Motor neuron (in vitro differentiated cells): ENCODE measurements around the gene MDN1. TPM values are rescaled to one million over a fixed set of nuclear protein-coding genes. Genes with fewer than 3 reads are reported as not detected.
"Not testable (repeated sequence)": the region's sequence is repeated elsewhere in the genome, so short reads cannot be mapped to it uniquely, and the experiment has no call there.

Experiments
- ATAC-seq, 8 experiments: fragments of 200-7000 bp; cut with Tn5 transposase; replicated peaks in 6 of 8; 2 replicates each; pipeline ENCODE4 v1.8.0; 2021; ENCODE audit warnings: mild to moderate bottlenecking in 8 of 8, moderate library complexity in 8 of 8
- H3K27ac ChIP-seq, 2 donors: fragments of 250-450 bp; sonication (Bioruptor Pico); 2 replicates each; pipeline ENCODE4 v1.9.0; 2021; ENCODE audit warnings: antibody characterized with exemption in 2 of 2, mild to moderate bottlenecking in 2 of 2, moderate library complexity in 1 of 2
- H3K4me1 ChIP-seq, 2 donors: fragments of 250-450 bp; sonication (Bioruptor Pico); replicated peaks in 1 of 2; 2 replicates each; pipeline ENCODE4 v1.6.1; 2021; ENCODE audit warnings: antibody characterized with exemption in 2 of 2, mild to moderate bottlenecking in 2 of 2, moderate library complexity in 1 of 2
- H3K4me3 ChIP-seq, 5 donors: fragments of 250-450 bp; sonication (Bioruptor Pico); 2 replicates each; pipeline ENCODE4 v1.9.0; 2021; ENCODE audit warnings: antibody characterized with exemption in 5 of 5, mild to moderate bottlenecking in 5 of 5, moderate library complexity in 4 of 5
- WGBS, 10 experiments: fragments of 450-650 bp; shearing (Covaris generic); methylation state at CpG; one replicate each; pipeline ENCODE4 v1.0.0; 2022; 5-methylcytosine and 5-hydroxymethylcytosine counted together
- in situ Hi-C, 9 experiments: fragments of 400-800 bp; cut with MboI; loops; one replicate each; pipeline ENCODE4 v1.15.0; 2021; ENCODE audit warnings: low sequenced_read_pairs in 9 of 9, low pct_unique_long_range_greater_than_20kb in 2 of 9; ENCODE audit not compliant: unreplicated experiment in 9 of 9
- total RNA-seq, 8 experiments: library from RNA; unstranded; fragments of 300-600 nt; gene quantifications; 2 replicates each; pipeline versions ENCODE4 v1.2.3 to v1.2.4, GENCODE V29; 2022

Gene MDN1
- total RNA-seq, 8 experiments from 2014 or later = 14.2 to 78.7 (median 24.6) TPM

GRCh38 chr6:89836639-89837222 lies 17.1 kb upstream of the MDN1 start:
- no peak for ATAC-seq
- no peaks in the 10 kb centered on the region for H3K4me1 ChIP-seq
- H3K27ac ChIP-seq = no peak overlapping the region
- no peak overlapping the region for H3K4me3 ChIP-seq
- WGBS, 10 experiments = 80 to 100% (median 90%) methylated on average over 1 to 5 of the region's 8 CpGs; no CpG with 5 or more reads in 3 of the 10 experiments
- in situ Hi-C loops = no loop called here

- no peak overlapping the region for H3K27ac ChIP-seq
- in situ Hi-C loops = no loop called here
- no peak for ATAC-seq
- 69 to 100% (median 92%) methylated on average over 1 to 10 of the region's 12 CpGs for WGBS, 10 experiments
- H3K4me3 ChIP-seq = no peak overlapping the region
- H3K4me1 ChIP-seq = peaks cover 0 to 4% of the 10 kb centered on the region in 2 donors
Measured at GRCh38 chr6:89834884-89835792, 15.5 kb upstream of the MDN1 start.

GRCh38 chr6:89830170-89830809 lies 10.7 kb upstream of the MDN1 start:
- peak overlapping the region; percentile 68 to 92 (median 81) for H3K4me3 ChIP-seq
- WGBS, 10 experiments = 0 to 10% (median 3%) methylated on average over 2 to 8 of the region's 15 CpGs

GRCh38 chr6:89829472-89830169 lies 10.0 kb upstream of the MDN1 start, which contains the start of gene CASP8AP2:
Gene CASP8AP2 (plus strand): TSS chr6:89829880.
- WGBS, 10 experiments = 0 to 2% (median 0%) methylated on average over 2 to 10 of the region's 41 CpGs; no CpG with 5 or more reads in 5 of the 10 experiments
- in situ Hi-C loops = no loop called here

More at GRCh38 chr6:89830170-89830809, 10.7 kb upstream of the MDN1 start:
- peaks cover 0 to 4% of the 10 kb centered on the region in 2 donors for H3K4me1 ChIP-seq
- in situ Hi-C loops = no loop called here
- no peak for ATAC-seq
- peak overlapping the region in 1 of 2 donors; percentile 64 for H3K27ac ChIP-seq

GRCh38 chr6:89828988-89829471 lies 9.4 kb upstream of the MDN1 start:
- in situ Hi-C loops = no loop called here
- Histone ChIP-seq H3K27ac (no peak overlapping the region), H3K4me1 (peaks cover 0 to 4% of the 10 kb centered on the region in 2 donors), H3K4me3 (peak overlapping the region; percentile 68 to 92 (median 81))
- WGBS, 10 experiments = 0 to 44% (median 3%) methylated on average over 3 to 12 of the region's 18 CpGs; no CpG with 5 or more reads in 1 of the 10 experiments
- peak in 4 of 8 experiments; percentile 15 to 46 (median 24) for ATAC-seq

More at GRCh38 chr6:89829472-89830169, 10.0 kb upstream of the MDN1 start, which contains the start of gene CASP8AP2:
- peak; percentile 95 to 99 (median 99) for ATAC-seq
- Histone ChIP-seq H3K27ac (peak within 1 kb of the TSS in 1 of 2 donors; percentile 64), H3K4me1 (peaks cover 0 to 4% of the 10 kb centered on the region in 2 donors), H3K4me3 (peak within 1 kb of the TSS; percentile 68 to 92 (median 81))

GRCh38 chr6:89828475-89828987 lies 8.9 kb upstream of the MDN1 start:
- WGBS, 10 experiments = 50 to 100% (median 65%) methylated on average over 1 to 13 of the region's 13 CpGs; no CpG with 5 or more reads in 4 of the 10 experiments
- ATAC-seq, in situ Hi-C loops, H3K4me1 ChIP-seq, H3K27ac ChIP-seq: not testable (repeated sequence)
- peak overlapping the region; percentile 68 to 92 (median 81) for H3K4me3 ChIP-seq

- no peak for ATAC-seq
- Histone ChIP-seq H3K4me3 (no peak overlapping the region), H3K27ac (no peak overlapping the region), H3K4me1 (peaks cover 0 to 4% of the 10 kb centered on the region in 2 donors)
- WGBS, 10 experiments = 71 to 95% (median 84%) methylated on average over 2 to 6 of the region's 6 CpGs; no CpG with 5 or more reads in 2 of the 10 experiments
- in situ Hi-C loops = no loop called here
Measured at GRCh38 chr6:89826029-89826528, 6.5 kb upstream of the MDN1 start.

GRCh38 chr6:89818977-89819335 lies 638 bp downstream of the MDN1 start:
- Histone ChIP-seq H3K4me1 (peaks cover 14 to 15% of the 10 kb centered on the region in 2 donors), H3K4me3 (peak overlapping the region; percentile 79 to 94 (median 83)), H3K27ac (peak overlapping the region; percentile 19 to 35)
- peak in 7 of 8 experiments; percentile 7 to 32 (median 23) for ATAC-seq
- 0 to 8% (median 0%) methylated on average over 1 to 12 of the region's 14 CpGs; no CpG with 5 or more reads in 2 of the 10 experiments for WGBS, 10 experiments
- in situ Hi-C loops = no loop called here

GRCh38 chr6:89817481-89817880 lies 2.1 kb downstream of the MDN1 start:
- no peak overlapping the region for H3K27ac ChIP-seq
- peaks cover 14 to 15% of the 10 kb centered on the region in 2 donors for H3K4me1 ChIP-seq
- 0 to 67% (median 22%) methylated on average over 1 to 3 of the region's 3 CpGs; no CpG with 5 or more reads in 3 of the 10 experiments for WGBS, 10 experiments
- no peak for ATAC-seq
- H3K4me3 ChIP-seq = peak overlapping the region in 1 of 5 donors; percentile 84
- in situ Hi-C loops = no loop called here

GRCh38 chr6:89813422-89813821 lies 6.2 kb downstream of the MDN1 start:
- in situ Hi-C loops, H3K4me1 ChIP-seq, ATAC-seq, H3K27ac ChIP-seq, H3K4me3 ChIP-seq: not testable (repeated sequence)
- 80 to 100% (median 88%) methylated on average over 1 to 3 of the region's 3 CpGs; no CpG with 5 or more reads in 2 of the 10 experiments for WGBS, 10 experiments

GRCh38 chr6:89807581-89807980 lies 12.0 kb downstream of the MDN1 start:
- in situ Hi-C loops = no loop called here
- Histone ChIP-seq H3K4me1 (no peaks in the 10 kb centered on the region), H3K27ac (no peak overlapping the region), H3K4me3 (no peak overlapping the region)
- no peak for ATAC-seq
- WGBS, 10 experiments = 94 to 100% (median 100%) methylated on average over 1 to 3 of the region's 3 CpGs
